Measurements from ENCODE around the gene ELP5. TPM values are rescaled to one million over a fixed set of nuclear protein-coding genes. Genes with fewer than 3 reads are reported as not detected.

Gene ELP5
- total RNA-seq, 1 donor from 2014 or later = 50.6 TPM

GRCh38 chr17:7304179-7304578, 52.2 kb downstream of the ELP5 start:
- intact Hi-C loops (cut with micrococcal nuclease) = loop anchor here (10.0 kb wide), 1 partner anchor 659 kb away; the partner anchor contains the start of genes KIAA0753 and TXNDC17

GRCh38 chr17:7306911-7307685, 55.1 kb downstream of the ELP5 start, which contains the start of gene EIF5A:
Gene EIF5A, plus strand, starts transcription at chr17:7307628. Its CDS starts 2,008 bp downstream, at chr17:7309636.
- intact Hi-C loops (cut with micrococcal nuclease) = loop anchor here (1.0 to 10.0 kb wide), 22 partner anchors 8 to 1820 kb away; partner anchors contain the start of genes ATP1B2, DERL2, DVL2 and ELP5

DNA sequence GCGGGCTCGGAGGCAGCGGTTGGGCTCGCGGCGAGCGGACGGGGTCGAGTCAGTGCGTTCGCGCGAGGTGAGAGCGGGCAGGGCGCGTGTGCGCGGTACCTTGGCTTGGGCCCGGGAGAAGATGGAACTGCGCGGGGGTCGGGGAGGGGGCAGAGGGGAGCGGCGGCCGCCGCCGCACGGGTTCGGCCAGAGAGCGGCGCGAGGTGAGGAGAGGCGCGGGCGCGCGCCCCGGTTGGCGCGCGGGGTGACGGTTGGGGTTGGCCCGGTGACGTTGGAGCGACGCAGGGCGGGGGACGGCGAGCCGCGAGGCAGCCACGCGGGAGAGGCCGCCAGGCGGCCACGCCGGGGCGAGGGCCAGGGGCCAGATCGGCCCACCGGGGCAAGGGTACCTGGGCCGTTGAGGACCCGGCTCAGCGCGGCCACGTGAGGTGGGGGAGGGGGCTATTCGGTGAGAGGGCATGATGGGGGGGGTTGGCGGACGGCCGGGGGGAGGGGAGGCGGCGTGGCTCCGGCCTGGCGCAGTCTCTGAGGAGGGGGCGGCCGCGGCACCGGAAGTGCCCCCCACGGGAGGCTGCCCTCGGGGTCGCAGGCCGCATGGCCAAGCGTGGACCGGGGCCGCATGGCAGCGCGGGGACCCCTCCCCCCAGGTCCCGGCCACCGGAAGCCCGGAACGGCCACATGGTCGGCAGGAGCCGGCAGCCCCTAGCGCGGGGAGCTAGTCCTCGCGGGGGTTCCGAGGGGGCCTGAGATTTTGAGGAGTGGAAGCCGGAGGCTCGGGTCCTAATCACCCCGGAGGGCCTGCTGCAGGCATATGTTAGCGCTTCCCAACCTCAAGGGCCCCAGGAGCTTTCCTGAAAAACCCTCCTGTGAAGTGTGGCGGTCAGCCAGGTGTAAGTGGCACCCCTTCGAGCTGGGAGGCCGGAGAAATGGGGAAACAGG, 55.9 kb downstream of the ELP5 start:
- intact Hi-C loops (cut with micrococcal nuclease) = loop anchor here (1.0 to 10.0 kb wide), 22 partner anchors 7 to 1821 kb away; partner anchors contain the start of genes ATP1B2, DERL2, DVL2 and ELP5

DNA sequence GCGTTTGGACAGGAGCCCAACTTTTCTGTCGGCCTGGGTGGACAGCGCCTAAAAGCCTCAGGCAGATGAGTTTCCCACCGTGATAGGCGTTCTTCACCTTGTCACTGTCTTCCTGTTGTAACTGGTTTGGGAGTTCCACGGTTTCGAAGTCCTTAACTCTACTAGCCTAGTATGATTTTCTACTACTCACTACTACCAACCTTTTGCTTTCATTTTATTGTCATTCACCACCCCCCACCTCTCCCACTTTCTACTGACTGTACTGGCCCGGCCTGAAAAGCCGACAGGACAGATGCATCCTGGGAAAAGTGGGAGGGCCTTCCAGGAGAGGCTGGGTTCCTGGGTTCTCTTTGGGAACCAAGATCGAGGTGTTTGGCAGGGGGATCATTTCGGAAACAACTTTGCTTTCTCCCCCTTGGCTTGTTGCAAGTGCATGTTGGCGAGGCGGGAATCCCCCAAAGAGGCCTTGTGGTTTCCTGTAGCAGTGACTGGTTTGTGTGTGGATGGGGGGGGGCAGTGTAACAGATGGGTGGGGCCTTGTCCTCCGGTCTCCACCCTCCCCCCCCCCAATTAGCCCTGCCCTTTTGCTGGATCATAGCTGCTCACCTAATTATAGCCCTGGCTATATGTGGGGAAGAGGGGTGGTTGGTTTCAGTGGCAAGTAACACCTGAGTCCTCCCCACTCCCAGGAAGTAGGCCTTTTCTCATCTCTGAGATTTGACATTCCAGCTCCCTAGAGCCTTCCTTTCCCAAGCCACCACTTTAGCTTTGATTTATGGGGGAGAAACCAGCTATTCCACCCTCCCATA, 56.8 kb downstream of the ELP5 start:
- intact Hi-C loops (cut with micrococcal nuclease) = loop anchor here (1.0 to 10.0 kb wide), 4 partner anchors 27 to 1822 kb away; partner anchors contain the start of genes ACAP1, DERL2, KIAA0753 and MIS12

Other genes starting within 250 kb of the ELP5 start
- gene RNASEK, start 239.6 kb upstream of the ELP5 start, total RNA-seq = 220 and 236 TPM in 2 replicates
- 2.2 and 2.5 TPM in 2 replicates for gene BCL6B, start 229.2 kb upstream of the ELP5 start, total RNA-seq
- 26.1 and 31.2 TPM in 2 replicates for gene SLC16A13, start 216.2 kb upstream of the ELP5 start, total RNA-seq
- 0.15 and 0.47 TPM in 2 replicates for gene SLC16A11, start 208.1 kb upstream of the ELP5 start, total RNA-seq
- gene CLEC10A, start 172.0 kb upstream of the ELP5 start, total RNA-seq = not detected in 2 replicates
- gene ASGR2, start 137.4 kb upstream of the ELP5 start, total RNA-seq = not detected in 2 replicates
- gene ASGR1, start 72.8 kb upstream of the ELP5 start, total RNA-seq = 1.5 and 2.5 TPM in 2 replicates
- gene DLG4, start 32.4 kb upstream of the ELP5 start, total RNA-seq = 16.1 and 18.5 TPM in 2 replicates
- gene ACADVL, start 32.3 kb upstream of the ELP5 start, total RNA-seq = 479 and 485 TPM in 2 replicates
- 46.8 and 46.9 TPM in 2 replicates for gene DVL2, start 17.7 kb upstream of the ELP5 start, total RNA-seq
- 61.5 and 67.3 TPM in 2 replicates for gene PHF23, start 12.8 kb upstream of the ELP5 start, total RNA-seq
- 287 and 288 TPM in 2 replicates for gene GABARAP, start 9.8 kb upstream of the ELP5 start, total RNA-seq
- gene CTDNEP1, start 481 bp upstream of the ELP5 start, total RNA-seq = 167 and 170 TPM in 2 replicates
- 0.12 and 0.49 TPM in 2 replicates for gene CLDN7, start 10.3 kb downstream of the ELP5 start, total RNA-seq
- 0.12 TPM in 1 of 2 replicates, not detected in the other for gene SLC2A4, start 29.5 kb downstream of the ELP5 start, total RNA-seq
- 0.39 and 0.63 TPM in 2 replicates for gene YBX2, start 42.4 kb downstream of the ELP5 start, total RNA-seq
- 697 and 698 TPM in 2 replicates for gene EIF5A, start 55.4 kb downstream of the ELP5 start, total RNA-seq
- 88.7 and 90.6 TPM in 2 replicates for gene GPS2, start 63.1 kb downstream of the ELP5 start, total RNA-seq
- 37.2 and 37.7 TPM in 2 replicates for gene NEURL4, start 77.1 kb downstream of the ELP5 start, total RNA-seq
- gene ACAP1, start 84.3 kb downstream of the ELP5 start, total RNA-seq = 693 and 701 TPM in 2 replicates
- 10.2 and 10.3 TPM in 2 replicates for gene KCTD11, start 99.9 kb downstream of the ELP5 start, total RNA-seq
- 0.17 TPM in 1 of 2 replicates, not detected in the other for gene TMEM95, start 102.9 kb downstream of the ELP5 start, total RNA-seq
- gene TNK1, start 128.9 kb downstream of the ELP5 start, total RNA-seq = 1.1 and 1.4 TPM in 2 replicates
- 127 and 139 TPM in 2 replicates for gene PLSCR3, start 142.3 kb downstream of the ELP5 start, total RNA-seq
- 51.6 and 53.9 TPM in 2 replicates for gene TMEM256, start 151.9 kb downstream of the ELP5 start, total RNA-seq
- 1.5 and 2.1 TPM in 2 replicates for gene NLGN2, start 155.6 kb downstream of the ELP5 start, total RNA-seq
- 0.22 TPM in 1 of 2 replicates, not detected in the other for gene SPEM1, start 168.1 kb downstream of the ELP5 start, total RNA-seq
- not detected in 2 replicates for gene SPEM2, start 173.4 kb downstream of the ELP5 start, total RNA-seq
- not detected in 2 replicates for gene SPEM3, start 176.6 kb downstream of the ELP5 start, total RNA-seq
- gene TMEM102, start 183.2 kb downstream of the ELP5 start, total RNA-seq = 16.0 and 16.3 TPM in 2 replicates
- gene FGF11, start 187.3 kb downstream of the ELP5 start, total RNA-seq = 15.0 and 15.4 TPM in 2 replicates
- 12.5 and 15.4 TPM in 2 replicates for gene CHRNB1, start 192.8 kb downstream of the ELP5 start, total RNA-seq
- gene ZBTB4, start 227.4 kb downstream of the ELP5 start, total RNA-seq = 25.2 and 26.5 TPM in 2 replicates
- gene SLC35G6, start 229.2 kb downstream of the ELP5 start, total RNA-seq = not detected in 2 replicates
- 208 and 222 TPM in 2 replicates for gene POLR2A, start 232.2 kb downstream of the ELP5 start, total RNA-seq